K562 (cell line): ENCODE data around the gene OBP2A. TPM values are rescaled to one million over a fixed set of nuclear protein-coding genes. Genes with fewer than 3 reads are reported as not detected.

Experiments
- ARNT ChIP-seq, 2 experiments: fragments of 450-650 bp; IDR thresholded peaks; 2 replicates each; pipeline ENCODE4 v1.6.1; 2016; ENCODE audit warnings: mild to moderate bottlenecking in 1 of 2
- ELF2 ChIP-seq: fragments of 250-450 bp; sonication (Bioruptor Pico); IDR thresholded peaks from 2 replicates; pipeline ENCODE4 v1.5.0; 2021; ENCODE audit warnings: mild to moderate bottlenecking
- ELF4 ChIP-seq: fragments of 450-650 bp; formaldehyde crosslinking; IDR thresholded peaks from 2 replicates; pipeline ENCODE4 v1.4.0; 2022; ENCODE audit warnings: missing genetic modification characterization
- FOS ChIP-seq: IDR thresholded peaks from 3 replicates; pipeline ENCODE4 v1.6.1; 2011; ENCODE audit not compliant: insufficient read length; ENCODE audit errors: extremely low read depth
- GTF3C2 ChIP-seq: IDR thresholded peaks from 3 replicates; pipeline ENCODE4 v1.6.1; 2011; ENCODE audit warnings: borderline replicate concordance, mild to moderate bottlenecking, moderate library complexity; ENCODE audit not compliant: insufficient read length; ENCODE audit errors: extremely low read depth
- HDGF ChIP-seq: fragments of 450-650 bp; IDR thresholded peaks from 2 replicates; pipeline ENCODE4 v1.6.1; 2016
- HEY1 ChIP-seq: fragments of 250-450 bp; sonication (Bioruptor Pico); IDR thresholded peaks from 2 replicates; pipeline ENCODE4 v1.5.0; 2020; ENCODE audit warnings: mild to moderate bottlenecking, moderate library complexity, borderline replicate concordance
- HIVEP1 ChIP-seq: fragments of 250-450 bp; sonication (Bioruptor Pico); IDR thresholded peaks from 2 replicates; pipeline ENCODE4 v1.4.0; 2020; ENCODE audit warnings: mild to moderate bottlenecking
- NCOA1 ChIP-seq: fragments of 450-650 bp; IDR thresholded peaks from 2 replicates; pipeline ENCODE4 v1.6.1; 2016; ENCODE audit warnings: low read depth
- PURB ChIP-seq: sonication (generic); formaldehyde crosslinking; IDR thresholded peaks from 2 replicates; pipeline ENCODE4 v1.9.0; 2021; ENCODE audit warnings: low read depth, mild to moderate bottlenecking, missing genetic modification reagents
- SIN3A ChIP-seq, 2 experiments: fragments of 150-350 bp in 1 of 2; IDR thresholded peaks; 2 replicates each; pipeline ENCODE4 v1.6.1; 2011 to 2016; ENCODE audit warnings: borderline replicate concordance in 2 of 2, low read depth in 2 of 2, low read length in 2 of 2, mild to moderate bottlenecking in 2 of 2, moderate library complexity in 2 of 2; ENCODE audit not compliant: control insufficient read depth in 1 of 2
- ZNF3 ChIP-seq: fragments of 250-450 bp; sonication (Bioruptor Pico); IDR thresholded peaks from 2 replicates; pipeline ENCODE4 v1.5.0; 2021; ENCODE audit warnings: mild to moderate bottlenecking, moderate library complexity
- ZNF589 ChIP-seq: fragments of 200-800 bp; sonication (Bioruptor generic); IDR thresholded peaks from 2 replicates; pipeline ENCODE4 v1.6.1; 2016; ENCODE audit warnings: low read depth, missing genetic modification characterization, missing compliant biosample characterization
- ZNF75A ChIP-seq: fragments of 450-650 bp; formaldehyde crosslinking; IDR thresholded peaks from 2 replicates; pipeline ENCODE4 v1.4.0; 2020; ENCODE audit warnings: mild to moderate bottlenecking
- polyA plus RNA-seq, 8 experiments: library from polyadenylated mRNA; depleted of rRNA in 4 of 8; stranded (reverse) in 5 of 8; unstranded in 3 of 8; fragments of >200 nt; fragmentation: Nextera tagmentation in 2 of 8; fragmentation: Illumina TruSeq in 1 of 8; extraction: Ambion mirVana in 2 of 8; extraction: Trizol in 1 of 8; gene quantifications; 2 replicates each; pipeline versions ENCODE4 v1.2.1 to v1.2.3, GENCODE V29; 2011 to 2014; ENCODE audit warnings: inconsistent platforms in 1 of 8, missing spikeins in 1 of 8
- total RNA-seq, 7 experiments: library from RNA; depleted of rRNA in 6 of 7; stranded (reverse); fragments of >200 nt in 6 of 7; fragmentation: Illumina TruSeq in 2 of 7; extraction: Trizol in 2 of 7; gene quantifications; 2 replicates each; pipeline versions ENCODE4 v1.2.1 to v1.2.3, GENCODE V29; 2011 to 2021; ENCODE audit warnings: low replicate concordance in 1 of 7

The OBP2A gene
- total and polyA plus RNA-seq, 9 of the 15 experiments (the other 6 are each of a cell fraction or from before 2014, with no cell fraction given) = not detected

- TF ChIP-seq GTF3C2 (no peak), NCOA1 (peak; percentile 53; the same call in 1 of the 2 replicates), HIVEP1 (CRISPR knock-in tag) (no peak), PURB (no peak), HDGF (no peak), SIN3A (IDR thresholded peaks at IDR 0.05; ENCODE audit: borderline replicate concordance in 2 of 2, control insufficient read depth in 1 of 2, low read depth in 2 of 2, low read length in 2 of 2) (no peak), HEY1 (CRISPR knock-in tag) (no peak), ZNF3 (CRISPR knock-in tag) (no peak), ZNF589 (CRISPR knock-in tag) (peak; percentile 27; the same call in 1 of the 2 replicates), ARNT (IDR thresholded peaks at IDR 0.05) (no peak), ZNF75A (CRISPR knock-in tag) (no peak), ELF2 (CRISPR knock-in tag) (no peak), ELF4 (CRISPR knock-in tag) (no peak), FOS (no peak)
Observed at GRCh38 chr9:135506327-135507103, 39.4 kb upstream of the OBP2A start (continued).
